CD14-positive monocyte (primary cell): ENCODE measurements around the gene SLC16A7. TPM values are rescaled to one million over a fixed set of nuclear protein-coding genes. Genes with fewer than 3 reads are reported as not detected.

ENCODE experiments used
- DNase-seq, 3 donors: peaks; one replicate each; pipeline ENCODE4 v3.0.0-alpha.2; 2011 to 2022
- H2AFZ ChIP-seq: 2 replicates; pipeline ENCODE4 v1.6.0; 2012; ENCODE audit warnings: mild to moderate bottlenecking, low read depth, low read length, inconsistent platforms; ENCODE audit not compliant: insufficient read depth, poor library complexity, severe bottlenecking
- H3K27ac ChIP-seq, 2 donors: 1 replicate in 1 of 2; 2 replicates in 1 of 2; pipeline ENCODE4 v1.5.1; 2012 to 2013; ENCODE audit warnings: low read length in 2 of 2, control low read depth in 1 of 2, inconsistent platforms in 1 of 2, low read depth in 1 of 2, mild to moderate bottlenecking in 1 of 2
- H3K27me3 ChIP-seq, 2 donors: one replicate each; pipeline versions ENCODE4 v1.6.0 to v1.6.1; 2011 to 2013; ENCODE audit warnings: low read length in 2 of 2; ENCODE audit not compliant: control insufficient read depth in 2 of 2, insufficient read depth in 2 of 2
- H3K36me3 ChIP-seq, 2 donors: replicated peaks in 1 of 2; 1 replicate in 1 of 2; 2 replicates in 1 of 2; pipeline versions ENCODE4 v1.5.1 to v1.6.1; 2012 to 2013; ENCODE audit warnings: low read length in 2 of 2, control low read depth in 1 of 2, inconsistent platforms in 1 of 2, mild to moderate bottlenecking in 1 of 2; ENCODE audit not compliant: insufficient read depth in 2 of 2, control insufficient read depth in 1 of 2
- H3K4me1 ChIP-seq, 2 donors: 1 replicate in 1 of 2; 2 replicates in 1 of 2; pipeline versions ENCODE4 v1.5.1 to v1.6.1; 2012 to 2013; ENCODE audit warnings: low read length in 2 of 2, control low read depth in 1 of 2, inconsistent platforms in 1 of 2, mild to moderate bottlenecking in 1 of 2, moderate library complexity in 1 of 2; ENCODE audit not compliant: insufficient read depth in 2 of 2, control insufficient read depth in 1 of 2
- H3K4me2 ChIP-seq: replicated peaks from 2 replicates; pipeline ENCODE3; 2012; ENCODE audit warnings: low read length, moderate library complexity, mild to moderate bottlenecking; ENCODE audit not compliant: poor library complexity, severe bottlenecking; ENCODE audit errors: extremely low read depth
- H3K4me3 ChIP-seq, 3 experiments: fragments of 200-600 bp in 1 of 3; sonication (generic) in 1 of 3; replicated peaks in 1 of 3; 1 replicate in 2 of 3; 2 replicates in 1 of 3; pipeline ENCODE4 v1.5.1; 2011 to 2013; ENCODE audit warnings: low read length in 3 of 3, mild to moderate bottlenecking in 3 of 3, control low read depth in 2 of 3, low read depth in 2 of 3, inconsistent platforms in 1 of 3, moderate library complexity in 1 of 3
- H3K79me2 ChIP-seq: 2 replicates; pipeline ENCODE4 v1.6.0; 2012; ENCODE audit warnings: mild to moderate bottlenecking, control low read depth, inconsistent platforms, low read length, moderate library complexity; ENCODE audit not compliant: insufficient read depth
- H3K9ac ChIP-seq: 2 replicates; pipeline ENCODE4 v1.6.0; 2017; ENCODE audit warnings: low read length, mild to moderate bottlenecking; ENCODE audit not compliant: insufficient read depth, poor library complexity, severe bottlenecking
- H3K9me3 ChIP-seq, 2 donors: replicated peaks in 1 of 2; 1 replicate in 1 of 2; 2 replicates in 1 of 2; pipeline versions ENCODE4 v1.5.1 to v1.6.1; 2012 to 2013; ENCODE audit warnings: low read length in 2 of 2, control low read depth in 1 of 2; ENCODE audit not compliant: control insufficient read depth in 1 of 2, insufficient read depth in 1 of 2
- H4K20me1 ChIP-seq: 2 replicates; pipeline ENCODE4 v1.6.0; 2012; ENCODE audit warnings: mild to moderate bottlenecking, low read length, control low read depth, moderate library complexity; ENCODE audit not compliant: insufficient read depth
- H3K27ac Mint-ChIP-seq, 7 donors: one replicate each; pipeline ENCODE4 v1.8.0; 2020; ENCODE audit warnings: mild to moderate bottlenecking in 7 of 7, mixed read lengths in 7 of 7, moderate library complexity in 6 of 7, inconsistent platforms in 2 of 7
- H3K27me3 Mint-ChIP-seq, 3 donors: one replicate each; pipeline ENCODE4 v1.8.0; 2021 to 2022; ENCODE audit warnings: low read depth in 3 of 3, mild to moderate bottlenecking in 3 of 3, mixed read lengths in 3 of 3, moderate library complexity in 3 of 3, inconsistent platforms in 1 of 3
- H3K36me3 Mint-ChIP-seq, 2 donors: one replicate each; pipeline ENCODE4 v1.8.0; 2020; ENCODE audit warnings: mixed read lengths in 2 of 2, inconsistent platforms in 1 of 2, mild to moderate bottlenecking in 1 of 2
- H3K4me1 Mint-ChIP-seq: one replicate; pipeline ENCODE4 v1.8.0; 2020; ENCODE audit warnings: mild to moderate bottlenecking, mixed read lengths
- H3K4me3 Mint-ChIP-seq, 2 donors: one replicate each; pipeline ENCODE4 v1.8.0; 2020; ENCODE audit warnings: mild to moderate bottlenecking in 2 of 2, mixed read lengths in 2 of 2, moderate library complexity in 1 of 2
- H3K9me3 Mint-ChIP-seq, 7 donors: one replicate each; pipeline ENCODE4 v1.8.0; 2020 to 2022; ENCODE audit warnings: mixed read lengths in 7 of 7, mild to moderate bottlenecking in 6 of 7, moderate library complexity in 6 of 7, inconsistent platforms in 2 of 7
- WGBS: methylation state at CpG from one replicate; pipeline ENCODE4 v1.1.5; 2013; ENCODE audit warnings: missing lambda C conversion rate; ENCODE audit not compliant: insufficient coverage; 5-methylcytosine and 5-hydroxymethylcytosine counted together
- intact Hi-C, 2 donors: fragments of 100-400 bp; cut with micrococcal nuclease; formaldehyde crosslinking; loops; one replicate each; pipeline versions ENCODE4 v1.15.0 to v1.15.1; 2023
- polyA plus RNA-seq, 3 donors: library from polyadenylated mRNA; depleted of rRNA in 1 of 3; unstranded in 2 of 3; stranded (reverse) in 1 of 3; fragments of 300-500 nt in 2 of 3; fragments of >200 nt in 1 of 3; fragmentation: Illumina TruSeq in 2 of 3; gene quantifications; 1 replicate in 2 of 3; 2 replicates in 1 of 3; pipeline ENCODE4 v1.2.3, GENCODE V29; 2012 to 2021
- TF ChIP-seq, protein P1 (sequence below): fragments of 200-600 bp; IDR thresholded peaks from one replicate; pipeline ENCODE4 v1.8.0; 2022; ENCODE audit warnings: antibody characterized with exemption, mild to moderate bottlenecking

Gene SLC16A7
- polyA plus RNA-seq, 3 donors, result 6.9 to 16.9 (median 11.8) TPM

DNA sequence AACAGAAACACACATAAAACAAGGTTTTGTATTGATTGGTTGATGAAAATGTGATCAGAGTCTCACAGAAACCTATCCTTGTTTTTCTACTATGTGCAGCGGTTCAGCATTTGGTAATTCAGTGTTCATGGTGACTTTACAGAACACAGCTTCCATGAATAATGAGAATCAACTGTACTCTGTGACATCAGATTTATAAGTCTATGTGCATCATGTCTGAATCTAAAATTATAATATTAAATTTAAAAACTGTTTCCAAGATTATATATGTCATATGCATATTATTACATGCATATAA, 104.3 kb downstream of the SLC16A7 start:
- H3K9ac ChIP-seq, result peak overlapping the region; percentile 43
- H4K20me1 ChIP-seq, result no peaks in the 10 kb centered on the region
- no peaks in the 10 kb centered on the region for H3K27me3 ChIP-seq
- Mint-ChIP-seq H3K4me3 (peak overlapping the region in 1 of 2 donors; percentile 30), H3K4me1 (peaks cover 11% of the 10 kb centered on the region), H3K27ac (peak overlapping the region; percentile 82 to 92 (median 88)), H3K27me3 (no peaks in the 10 kb centered on the region), H3K9me3 (peaks cover 0 to 2% (median 0%) of the 10 kb centered on the region in 7 donors), H3K36me3 (peaks cover 3% of the 10 kb centered on the region in 2 donors)
- peaks cover 15 to 21% of the 10 kb centered on the region in 2 donors for H3K4me1 ChIP-seq
- H3K4me3 ChIP-seq, result peak overlapping the region in 1 of 3 experiments; percentile 29
- TF ChIP-seq, protein P1, sequence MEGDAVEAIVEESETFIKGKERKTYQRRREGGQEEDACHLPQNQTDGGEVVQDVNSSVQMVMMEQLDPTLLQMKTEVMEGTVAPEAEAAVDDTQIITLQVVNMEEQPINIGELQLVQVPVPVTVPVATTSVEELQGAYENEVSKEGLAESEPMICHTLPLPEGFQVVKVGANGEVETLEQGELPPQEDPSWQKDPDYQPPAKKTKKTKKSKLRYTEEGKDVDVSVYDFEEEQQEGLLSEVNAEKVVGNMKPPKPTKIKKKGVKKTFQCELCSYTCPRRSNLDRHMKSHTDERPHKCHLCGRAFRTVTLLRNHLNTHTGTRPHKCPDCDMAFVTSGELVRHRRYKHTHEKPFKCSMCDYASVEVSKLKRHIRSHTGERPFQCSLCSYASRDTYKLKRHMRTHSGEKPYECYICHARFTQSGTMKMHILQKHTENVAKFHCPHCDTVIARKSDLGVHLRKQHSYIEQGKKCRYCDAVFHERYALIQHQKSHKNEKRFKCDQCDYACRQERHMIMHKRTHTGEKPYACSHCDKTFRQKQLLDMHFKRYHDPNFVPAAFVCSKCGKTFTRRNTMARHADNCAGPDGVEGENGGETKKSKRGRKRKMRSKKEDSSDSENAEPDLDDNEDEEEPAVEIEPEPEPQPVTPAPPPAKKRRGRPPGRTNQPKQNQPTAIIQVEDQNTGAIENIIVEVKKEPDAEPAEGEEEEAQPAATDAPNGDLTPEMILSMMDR, result no peak
- H3K36me3 ChIP-seq, result no peaks in the 10 kb centered on the region
- peak overlapping the region; percentile 52 for H2AFZ ChIP-seq
- peak overlapping the region in 1 of 2 donors; percentile 93 for H3K27ac ChIP-seq
- no peaks in the 10 kb centered on the region for H3K9me3 ChIP-seq
- intact Hi-C loops, result no loop called here
- no CpG with 5 or more reads among the region's 1 CpG for WGBS
- peak overlapping the region; percentile 63 for H3K4me2 ChIP-seq
- peak in 2 of 3 donors; percentile 29 to 50 for DNase-seq
- H3K79me2 ChIP-seq, result no peaks in the 10 kb centered on the region

DNA sequence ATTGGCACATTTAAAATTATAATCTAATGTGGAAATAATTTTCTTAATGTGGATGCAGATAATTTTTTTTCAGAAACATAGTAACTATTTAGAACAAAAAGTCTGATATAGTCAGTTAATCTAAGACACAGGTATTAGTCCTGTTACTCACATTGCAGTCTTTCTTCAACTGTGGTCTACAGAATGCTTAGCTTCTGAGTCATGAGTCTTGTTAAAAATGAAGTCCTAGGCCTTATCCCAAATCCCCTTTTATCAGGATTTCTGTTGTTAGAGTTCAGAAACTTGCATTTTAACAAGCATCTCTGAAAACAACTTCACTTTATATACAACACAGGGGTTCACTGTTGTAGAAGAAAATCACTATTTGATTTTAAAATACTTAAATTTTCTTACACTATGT, 112.2 kb downstream of the SLC16A7 start:
- TF ChIP-seq, protein P1, result no peak
- Histone ChIP-seq H3K79me2 (no peaks in the 10 kb centered on the region), H3K9me3 (no peaks in the 10 kb centered on the region), H4K20me1 (no peaks in the 10 kb centered on the region), H3K4me3 (no peak overlapping the region), H3K9ac (no peak overlapping the region), H3K27me3 (no peaks in the 10 kb centered on the region), H3K4me1 (no peaks in the 10 kb centered on the region), H3K4me2 (no peak overlapping the region), H3K36me3 (peaks cover 0 to 4% of the 10 kb centered on the region in 2 donors), H2AFZ (no peak overlapping the region), H3K27ac (no peak overlapping the region)
- intact Hi-C loops, result no loop called here
- no peak for DNase-seq
- peaks cover 0 to 2% (median 0%) of the 10 kb centered on the region in 7 donors for H3K9me3 Mint-ChIP-seq
- no peaks in the 10 kb centered on the region for H3K4me1 Mint-ChIP-seq
- no peak overlapping the region for H3K4me3 Mint-ChIP-seq
- H3K27ac Mint-ChIP-seq, result no peak overlapping the region
- no peaks in the 10 kb centered on the region for H3K27me3 Mint-ChIP-seq
- peaks cover 5 to 10% of the 10 kb centered on the region in 2 donors for H3K36me3 Mint-ChIP-seq
